Lower leg skin (tissue), 3 donors: Measurements from ENCODE around the gene CHIC2.

Experiments used
- POLR2A ChIP-seq, 2 donors: fragments of 450-650 bp; IDR thresholded peaks; one replicate each; pipeline ENCODE4 v1.6.1; 2016 to 2017; ENCODE audit warnings: antibody characterized with exemption in 2 of 2, mild to moderate bottlenecking in 1 of 2, moderate library complexity in 1 of 2
- TF ChIP-seq, protein P1 (sequence below), 3 donors: fragments of 450-650 bp; IDR thresholded peaks; one replicate each; pipeline ENCODE4 v1.5.1; 2016; ENCODE audit warnings: antibody characterized with exemption in 3 of 3, mild to moderate bottlenecking in 3 of 3, moderate library complexity in 2 of 3

DNA sequence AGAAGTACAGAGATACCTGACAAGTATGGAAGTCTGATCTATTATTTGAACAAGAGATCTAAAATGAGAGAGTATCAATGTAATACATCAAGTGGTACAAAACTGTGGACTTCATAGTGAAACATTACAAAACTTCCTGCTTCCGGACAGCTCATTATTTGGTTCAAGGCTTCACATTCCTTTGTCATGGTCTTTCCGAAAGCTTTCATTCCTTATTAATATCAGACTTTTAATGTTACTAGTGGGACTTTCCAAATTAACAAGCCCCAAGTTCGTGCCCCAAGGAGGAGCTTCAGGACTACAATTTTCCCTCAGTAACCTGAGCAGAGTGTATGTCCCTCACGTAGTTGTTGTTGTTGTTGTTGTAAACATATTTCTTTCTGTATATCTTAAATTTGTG is 1.2 kb downstream of the CHIC2 start:
- TF ChIP-seq, protein P1, sequence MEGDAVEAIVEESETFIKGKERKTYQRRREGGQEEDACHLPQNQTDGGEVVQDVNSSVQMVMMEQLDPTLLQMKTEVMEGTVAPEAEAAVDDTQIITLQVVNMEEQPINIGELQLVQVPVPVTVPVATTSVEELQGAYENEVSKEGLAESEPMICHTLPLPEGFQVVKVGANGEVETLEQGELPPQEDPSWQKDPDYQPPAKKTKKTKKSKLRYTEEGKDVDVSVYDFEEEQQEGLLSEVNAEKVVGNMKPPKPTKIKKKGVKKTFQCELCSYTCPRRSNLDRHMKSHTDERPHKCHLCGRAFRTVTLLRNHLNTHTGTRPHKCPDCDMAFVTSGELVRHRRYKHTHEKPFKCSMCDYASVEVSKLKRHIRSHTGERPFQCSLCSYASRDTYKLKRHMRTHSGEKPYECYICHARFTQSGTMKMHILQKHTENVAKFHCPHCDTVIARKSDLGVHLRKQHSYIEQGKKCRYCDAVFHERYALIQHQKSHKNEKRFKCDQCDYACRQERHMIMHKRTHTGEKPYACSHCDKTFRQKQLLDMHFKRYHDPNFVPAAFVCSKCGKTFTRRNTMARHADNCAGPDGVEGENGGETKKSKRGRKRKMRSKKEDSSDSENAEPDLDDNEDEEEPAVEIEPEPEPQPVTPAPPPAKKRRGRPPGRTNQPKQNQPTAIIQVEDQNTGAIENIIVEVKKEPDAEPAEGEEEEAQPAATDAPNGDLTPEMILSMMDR (IDR thresholded peaks at IDR 0.05) = no peak
- TF ChIP-seq POLR2A (IDR thresholded peaks at IDR 0.05) = no peak
